ENCODE data around the gene EIF5A. TPM values are rescaled to one million over a fixed set of nuclear protein-coding genes. Genes with fewer than 3 reads are reported as not detected.

The EIF5A gene
- total RNA-seq, 1 experiment from 2014 or later, result 1,139 TPM

- BruUV-seq (replicated peaks), result no TSS peak
- Histone ChIP-seq H3K79me2 (ENCODE audit: insufficient read depth, low read length) (no peaks in the 10 kb centered on the region; the same call in 1 of the 2 replicates), H2AFZ (ENCODE audit: low read depth, low read length, poor library complexity, severe bottlenecking) (no peak overlapping the region), H4K20me1 (ENCODE audit: insufficient read depth) (no peaks in the 10 kb centered on the region), H3K27me3 (ENCODE audit: insufficient read depth, low read length) (no peaks in the 10 kb centered on the region), H3K27ac (ENCODE audit: low read depth, low read length) (no peak overlapping the region), H3K9ac (ENCODE audit: low read length) (no peak overlapping the region), H3K4me3 (replicated peaks in 1 of 2; ENCODE audit: low read depth in 1 of 2, low read length in 2 of 2) (no peak overlapping the region), H3K9me3 (ENCODE audit: control insufficient read depth in 1 of 2, insufficient read depth in 1 of 2, low read depth in 1 of 2, low read length in 2 of 2) (no peaks in the 10 kb centered on the region), H3K9me2 (ENCODE audit: insufficient read depth) (no peaks in the 10 kb centered on the region), H3K4me2 (ENCODE audit: low read length) (no peak overlapping the region), H3K4me1 (ENCODE audit: control insufficient read depth in 1 of 2, insufficient read depth in 2 of 2, low read length in 2 of 2) (no peaks in the 10 kb centered on the region; a peak in 1 of 4 replicates), H3K36me3 (ENCODE audit: control insufficient read depth in 1 of 2, insufficient read depth in 2 of 2, low read length in 2 of 2) (no peaks in the 10 kb centered on the region)
- CTCF ChIA-PET, result interaction anchor here (2.2 kb wide), 1 partner anchor 14 kb away, joined by 6 read pairs; the partner anchor contains the start of gene NEURL4
- POLR2A ChIA-PET, result interaction anchor here (1.0 kb wide), 1 partner anchor 14 kb away, joined by 3 read pairs; the partner anchor contains the start of gene NEURL4
- RAD21 ChIA-PET (ENCODE audit: low non-redundant PET in 1 of 2, low total read pairs in 2 of 2, uncharacterized antibody in 2 of 2, unreplicated experiment in 2 of 2), result no interaction called here
- DNase-seq (ENCODE audit: low read depth, low spot score) (no peak), ATAC-seq (no peak)
- intact Hi-C loops (cut with micrococcal nuclease), result no loop called here
- TF ChIP-seq EZH2 (IDR thresholded peaks at IDR 0.05) (no peak), CTCF (IDR thresholded peaks at IDR 0.05 in 2 of 3, conservative IDR thresholded peaks at IDR 0.05 in 1 of 3; ENCODE audit: borderline replicate concordance in 1 of 3, insufficient read depth in 1 of 3, low read depth in 2 of 3, low read length in 2 of 3) (no peak), ATF3 (IDR thresholded peaks at IDR 0.05) (no peak), ZNF274 (IDR thresholded peaks at IDR 0.05; ENCODE audit: low read depth, low read length) (no peak), TCF7L2 (IDR thresholded peaks at IDR 0.05; ENCODE audit: borderline replicate concordance, extremely low read depth, insufficient read depth, insufficient read length) (no peak), ZBTB33 (IDR thresholded peaks at IDR 0.05; ENCODE audit: extremely low read depth, insufficient replicate concordance, low read length) (no peak), FOSL1 (IDR thresholded peaks at IDR 0.05; ENCODE audit: low read depth) (no peak), JUND (IDR thresholded peaks at IDR 0.05) (no peak), SRF (IDR thresholded peaks at IDR 0.05; ENCODE audit: low read depth) (no peak), SP1 (IDR thresholded peaks at IDR 0.05; ENCODE audit: low read depth) (no peak), EGR1 (IDR thresholded peaks at IDR 0.05; ENCODE audit: low read depth) (no peak), ELF1 (IDR thresholded peaks at IDR 0.05; ENCODE audit: borderline replicate concordance, low read depth) (no peak), EZH2phosphoT487 (IDR thresholded peaks at IDR 0.05; ENCODE audit: borderline replicate concordance) (no peak)
Observed at GRCh38 chr17:7343250-7343649, 35.8 kb downstream of the EIF5A start.

All from HCT116 (cell line).